ENCODE data around the gene HDGFL3.

DNA sequence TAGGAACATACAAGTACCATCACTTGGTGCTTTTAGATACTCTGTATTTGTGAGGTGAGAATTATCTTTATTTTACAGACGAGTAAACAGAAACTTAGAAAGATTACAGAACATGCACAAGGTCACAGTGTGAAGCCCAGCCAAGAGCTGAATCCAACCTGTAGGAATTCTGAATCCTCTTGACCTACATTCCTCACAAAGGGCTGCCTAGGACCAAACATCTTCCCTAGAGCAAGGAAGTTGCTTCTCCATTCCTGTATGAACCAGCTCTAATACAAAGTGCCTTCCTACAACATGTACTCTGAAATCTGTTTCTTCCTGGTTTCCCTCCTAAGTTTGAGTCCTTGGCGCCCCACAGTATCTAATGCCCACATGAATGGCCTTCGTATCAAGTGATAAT is 2.9 kb downstream of the HDGFL3 start:
- TF ChIP-seq CEBPB (IDR thresholded peaks at IDR 0.05) (no peak), MAX (IDR thresholded peaks at IDR 0.05) (no peak), REST (IDR thresholded peaks at IDR 0.05; ENCODE audit: low read depth) (no peak), CREB1 (IDR thresholded peaks at IDR 0.05; ENCODE audit: low read depth) (no peak), EP300 (IDR thresholded peaks at IDR 0.05; ENCODE audit: borderline replicate concordance) (no peak), TEAD4 (IDR thresholded peaks at IDR 0.05) (no peak), TAF1 (IDR thresholded peaks at IDR 0.05; ENCODE audit: low read depth) (no peak), RAD21 (IDR thresholded peaks at IDR 0.05; ENCODE audit: low read depth) (no peak), YY1 (IDR thresholded peaks at IDR 0.05; ENCODE audit: low read depth) (no peak), NFIC (IDR thresholded peaks at IDR 0.05) (no peak), FOXM1 (IDR thresholded peaks at IDR 0.05; ENCODE audit: borderline replicate concordance, low read depth) (no peak)
- TF ChIP-seq, protein P1, sequence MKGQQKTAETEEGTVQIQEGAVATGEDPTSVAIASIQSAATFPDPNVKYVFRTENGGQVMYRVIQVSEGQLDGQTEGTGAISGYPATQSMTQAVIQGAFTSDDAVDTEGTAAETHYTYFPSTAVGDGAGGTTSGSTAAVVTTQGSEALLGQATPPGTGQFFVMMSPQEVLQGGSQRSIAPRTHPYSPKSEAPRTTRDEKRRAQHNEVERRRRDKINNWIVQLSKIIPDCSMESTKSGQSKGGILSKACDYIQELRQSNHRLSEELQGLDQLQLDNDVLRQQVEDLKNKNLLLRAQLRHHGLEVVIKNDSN (IDR thresholded peaks at IDR 0.05), result no peak
